Panc1 (cell line): ENCODE data around the gene AK8. TPM values are rescaled to one million over a fixed set of nuclear protein-coding genes. Genes with fewer than 3 reads are reported as not detected.

ENCODE experiments used
- ATAC-seq: fragments of 200-7000 bp; cut with Tn5 transposase; 2 replicates; pipeline ENCODE4 v1.9.1; 2020; ENCODE audit warnings: mild to moderate bottlenecking, moderate library complexity
- BruUV-seq: library from RNA; stranded (reverse); fragments of 400-500 nt; replicated peaks from 2 replicates; lab custom pipeline; 2021; lab: Mats Ljungman, UMichigan
- CTCF ChIA-PET: fragments of 300-600 bp; sonication (Branson Sonifier 250); formaldehyde crosslinking; loops from one replicate; lab custom pipeline; 2022; ENCODE audit warnings: antibody characterized with exemption; lab: Charles Lee
- POLR2A ChIA-PET: fragments of 300-600 bp; sonication (Branson Sonifier 250); formaldehyde crosslinking; loops from one replicate; lab custom pipeline; 2022; ENCODE audit warnings: antibody characterized with exemption; lab: Charles Lee
- DNase-seq: peaks from one replicate; pipeline ENCODE4 v3.0.0-alpha.2; 2010; ENCODE audit warnings: low read depth, low spot score
- H3K27ac ChIP-seq: 2 replicates; pipeline ENCODE4 v1.5.1; 2011; ENCODE audit warnings: mild to moderate bottlenecking, low read length, inconsistent platforms
- H3K27me3 ChIP-seq: fragments of 200-500 bp; sonication (Bioruptor generic); 2 replicates; pipeline ENCODE4 v1.6.0; 2014; ENCODE audit warnings: low read length, inconsistent platforms; ENCODE audit not compliant: control insufficient read depth, insufficient read depth
- H3K36me3 ChIP-seq: fragments of 200-500 bp; sonication (Bioruptor generic); 2 replicates; pipeline ENCODE4 v1.5.1; 2014; ENCODE audit warnings: inconsistent platforms, mild to moderate bottlenecking, low read length, moderate library complexity; ENCODE audit not compliant: control insufficient read depth, insufficient read depth
- H3K4me1 ChIP-seq: 2 replicates; pipeline ENCODE4 v1.5.1; 2011; ENCODE audit warnings: inconsistent platforms, mild to moderate bottlenecking, low read length, moderate library complexity; ENCODE audit not compliant: control insufficient read depth, insufficient read depth
- H3K4me3 ChIP-seq, 2 experiments: 2 replicates each; pipeline ENCODE4 v1.5.1; 2011 to 2012; ENCODE audit warnings: low read depth in 2 of 2, low read length in 2 of 2, mild to moderate bottlenecking in 2 of 2, inconsistent platforms in 1 of 2, moderate library complexity in 1 of 2
- H3K9me3 ChIP-seq: fragments of 200-500 bp; sonication (Bioruptor generic); 2 replicates; pipeline ENCODE4 v1.5.1; 2014; ENCODE audit warnings: low read depth, mild to moderate bottlenecking, inconsistent platforms, low read length, moderate library complexity; ENCODE audit not compliant: control insufficient read depth, insufficient read depth
- POLR2AphosphoS5 ChIP-seq: IDR thresholded peaks from 2 replicates; pipeline ENCODE4 v1.6.1; 2012; ENCODE audit warnings: mild to moderate bottlenecking, low read depth, low read length, moderate library complexity
- SIN3A ChIP-seq: IDR thresholded peaks from 2 replicates; pipeline ENCODE4 v1.6.1; 2012; ENCODE audit warnings: low read depth, mild to moderate bottlenecking, low read length, moderate library complexity, borderline replicate concordance; ENCODE audit not compliant: insufficient read depth
- TCF7L2 ChIP-seq: IDR thresholded peaks from 2 replicates; pipeline ENCODE4 v1.6.1; 2011; ENCODE audit warnings: mild to moderate bottlenecking, low read depth, low read length, inconsistent platforms
- in situ Hi-C: cut with HindIII; loops from 2 replicates; pipeline ENCODE4 v1.10.0; 2016; ENCODE audit warnings: low sequenced_read_pairs, low pct_unique_long_range_greater_than_20kb
- intact Hi-C: fragments of 100-400 bp; cut with micrococcal nuclease; formaldehyde crosslinking; loops from one replicate; pipeline ENCODE4 v1.10.0; 2022; ENCODE audit not compliant: unreplicated experiment
- total RNA-seq: library from RNA; stranded (reverse); gene quantifications from one replicate; pipeline ENCODE4 v1.2.1, GENCODE V29; 2021; ENCODE audit not compliant: unreplicated experiment
- TF ChIP-seq, protein P1 (sequence below): fragments of 450-650 bp; IDR thresholded peaks from 2 replicates; pipeline ENCODE4 v1.5.1; 2017; ENCODE audit warnings: mild to moderate bottlenecking
- TF ChIP-seq, protein P2 (sequence below), 2 experiments: IDR thresholded peaks; 2 replicates each; pipeline ENCODE4 v1.6.1; 2011 to 2012; ENCODE audit warnings: low read depth in 2 of 2, control low read depth in 1 of 2, low read length in 1 of 2, mild to moderate bottlenecking in 1 of 2, moderate library complexity in 1 of 2; ENCODE audit not compliant: insufficient read depth in 1 of 2

AK8 gene
- total RNA-seq, 1 experiment from 2014 or later, result 0.39 TPM

DNA sequence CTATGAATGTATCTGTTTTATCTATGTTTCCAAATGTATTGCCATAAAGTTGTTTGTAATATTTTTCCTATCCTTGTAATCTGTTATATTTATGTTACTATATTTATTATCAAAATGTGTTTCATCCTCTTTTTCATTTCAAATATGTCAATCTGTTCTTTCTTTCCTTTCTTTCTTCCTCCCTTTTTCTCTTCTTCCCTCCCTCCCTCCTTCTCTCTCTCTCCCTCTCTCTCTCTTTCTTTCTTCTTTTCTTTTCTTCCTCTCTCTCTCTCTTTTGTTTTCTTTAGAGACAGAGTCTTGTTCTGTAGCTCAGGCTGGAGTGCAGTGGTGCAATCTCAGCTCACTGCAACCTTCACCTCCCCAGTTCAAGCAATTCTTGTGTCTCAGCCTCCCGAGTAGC, 116.5 kb downstream of the AK8 start:
- no peaks in the 10 kb centered on the region for H3K36me3 ChIP-seq
- H3K4me1 ChIP-seq, result no peaks in the 10 kb centered on the region
- DNase-seq (no peak), ATAC-seq (no peak)
- intact Hi-C loops (no loop called here), in situ Hi-C loops (no loop called here)
- ChIA-PET POLR2A (no interaction called here), CTCF (no interaction called here)
- no TSS peak for BruUV-seq
- H3K27ac ChIP-seq, result no peak overlapping the region
- no peaks in the 10 kb centered on the region for H3K27me3 ChIP-seq
- H3K4me3 ChIP-seq, result no peak overlapping the region
- H3K9me3 ChIP-seq, result no peaks in the 10 kb centered on the region
- TF ChIP-seq, protein P1, sequence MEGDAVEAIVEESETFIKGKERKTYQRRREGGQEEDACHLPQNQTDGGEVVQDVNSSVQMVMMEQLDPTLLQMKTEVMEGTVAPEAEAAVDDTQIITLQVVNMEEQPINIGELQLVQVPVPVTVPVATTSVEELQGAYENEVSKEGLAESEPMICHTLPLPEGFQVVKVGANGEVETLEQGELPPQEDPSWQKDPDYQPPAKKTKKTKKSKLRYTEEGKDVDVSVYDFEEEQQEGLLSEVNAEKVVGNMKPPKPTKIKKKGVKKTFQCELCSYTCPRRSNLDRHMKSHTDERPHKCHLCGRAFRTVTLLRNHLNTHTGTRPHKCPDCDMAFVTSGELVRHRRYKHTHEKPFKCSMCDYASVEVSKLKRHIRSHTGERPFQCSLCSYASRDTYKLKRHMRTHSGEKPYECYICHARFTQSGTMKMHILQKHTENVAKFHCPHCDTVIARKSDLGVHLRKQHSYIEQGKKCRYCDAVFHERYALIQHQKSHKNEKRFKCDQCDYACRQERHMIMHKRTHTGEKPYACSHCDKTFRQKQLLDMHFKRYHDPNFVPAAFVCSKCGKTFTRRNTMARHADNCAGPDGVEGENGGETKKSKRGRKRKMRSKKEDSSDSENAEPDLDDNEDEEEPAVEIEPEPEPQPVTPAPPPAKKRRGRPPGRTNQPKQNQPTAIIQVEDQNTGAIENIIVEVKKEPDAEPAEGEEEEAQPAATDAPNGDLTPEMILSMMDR, result no peak
- TF ChIP-seq TCF7L2, result no peak
- TF ChIP-seq, protein P2, sequence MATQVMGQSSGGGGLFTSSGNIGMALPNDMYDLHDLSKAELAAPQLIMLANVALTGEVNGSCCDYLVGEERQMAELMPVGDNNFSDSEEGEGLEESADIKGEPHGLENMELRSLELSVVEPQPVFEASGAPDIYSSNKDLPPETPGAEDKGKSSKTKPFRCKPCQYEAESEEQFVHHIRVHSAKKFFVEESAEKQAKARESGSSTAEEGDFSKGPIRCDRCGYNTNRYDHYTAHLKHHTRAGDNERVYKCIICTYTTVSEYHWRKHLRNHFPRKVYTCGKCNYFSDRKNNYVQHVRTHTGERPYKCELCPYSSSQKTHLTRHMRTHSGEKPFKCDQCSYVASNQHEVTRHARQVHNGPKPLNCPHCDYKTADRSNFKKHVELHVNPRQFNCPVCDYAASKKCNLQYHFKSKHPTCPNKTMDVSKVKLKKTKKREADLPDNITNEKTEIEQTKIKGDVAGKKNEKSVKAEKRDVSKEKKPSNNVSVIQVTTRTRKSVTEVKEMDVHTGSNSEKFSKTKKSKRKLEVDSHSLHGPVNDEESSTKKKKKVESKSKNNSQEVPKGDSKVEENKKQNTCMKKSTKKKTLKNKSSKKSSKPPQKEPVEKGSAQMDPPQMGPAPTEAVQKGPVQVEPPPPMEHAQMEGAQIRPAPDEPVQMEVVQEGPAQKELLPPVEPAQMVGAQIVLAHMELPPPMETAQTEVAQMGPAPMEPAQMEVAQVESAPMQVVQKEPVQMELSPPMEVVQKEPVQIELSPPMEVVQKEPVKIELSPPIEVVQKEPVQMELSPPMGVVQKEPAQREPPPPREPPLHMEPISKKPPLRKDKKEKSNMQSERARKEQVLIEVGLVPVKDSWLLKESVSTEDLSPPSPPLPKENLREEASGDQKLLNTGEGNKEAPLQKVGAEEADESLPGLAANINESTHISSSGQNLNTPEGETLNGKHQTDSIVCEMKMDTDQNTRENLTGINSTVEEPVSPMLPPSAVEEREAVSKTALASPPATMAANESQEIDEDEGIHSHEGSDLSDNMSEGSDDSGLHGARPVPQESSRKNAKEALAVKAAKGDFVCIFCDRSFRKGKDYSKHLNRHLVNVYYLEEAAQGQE (IDR thresholded peaks at IDR 0.05; ENCODE audit: insufficient read depth in 1 of 2, low read depth in 2 of 2, low read length in 1 of 2), result no peak
- TF ChIP-seq SIN3A, result no peak
- no peak for TF ChIP-seq POLR2AphosphoS5

DNA sequence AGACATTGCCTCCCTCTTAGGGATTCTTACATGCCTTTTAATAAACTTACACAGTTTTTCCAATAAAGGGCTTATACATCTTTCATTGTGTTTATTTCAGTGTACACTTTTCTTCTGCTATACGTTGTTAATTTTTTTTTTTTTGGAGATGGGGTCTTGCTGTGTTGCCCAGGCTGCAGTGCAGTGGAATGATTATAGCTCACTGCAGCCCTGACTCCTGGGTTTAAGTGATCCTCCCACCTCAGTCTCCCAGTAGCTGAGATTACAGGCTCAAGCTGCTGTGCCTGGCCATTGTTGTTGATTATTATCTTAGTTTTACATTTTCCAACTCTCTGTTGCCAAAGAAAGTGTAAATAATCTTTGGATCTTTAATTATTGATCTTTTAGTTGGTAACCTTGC, 118.0 kb downstream of the AK8 start:
- no peaks in the 10 kb centered on the region for H3K9me3 ChIP-seq
- in situ Hi-C loops, result no loop called here
- H3K27me3 ChIP-seq, result no peaks in the 10 kb centered on the region
- no peaks in the 10 kb centered on the region for H3K4me1 ChIP-seq
- intact Hi-C loops, result no loop called here
- TF ChIP-seq TCF7L2, result no peak
- TF ChIP-seq SIN3A, result no peak
- no peak for TF ChIP-seq POLR2AphosphoS5
- TF ChIP-seq, protein P2 (IDR thresholded peaks at IDR 0.05; ENCODE audit: insufficient read depth in 1 of 2, low read depth in 2 of 2, low read length in 1 of 2), result no peak
- no peak overlapping the region for H3K27ac ChIP-seq
- no peaks in the 10 kb centered on the region for H3K36me3 ChIP-seq
- BruUV-seq, result no TSS peak
- CTCF ChIA-PET, result no interaction called here
- ATAC-seq (no peak), DNase-seq (no peak)
- POLR2A ChIA-PET, result no interaction called here
- no peak overlapping the region for H3K4me3 ChIP-seq
